Lower leg skin (tissue), 4 donors: ENCODE measurements around the gene TMCO4. TPM values are rescaled to one million over a fixed set of nuclear protein-coding genes. Genes with fewer than 3 reads are reported as not detected.

Source experiments
- DNase-seq, 2 donors: peaks; one replicate each; pipeline ENCODE4 v3.0.0-alpha.2; 2019; ENCODE audit warnings: low spot score in 2 of 2
- H3K4me3 ChIP-seq: fragments of 200-600 bp; sonication (generic); 2 replicates; pipeline ENCODE4 v1.5.1; 2017; ENCODE audit warnings: mild to moderate bottlenecking, low read depth; ENCODE audit not compliant: poor library complexity, severe bottlenecking
- CTCF ChIP-seq, 3 donors: fragments of 450-650 bp; IDR thresholded peaks; one replicate each; pipeline ENCODE4 v1.5.1; 2016; ENCODE audit warnings: antibody characterized with exemption in 3 of 3, mild to moderate bottlenecking in 3 of 3, moderate library complexity in 2 of 3
- POLR2A ChIP-seq, 2 donors: fragments of 450-650 bp; IDR thresholded peaks; one replicate each; pipeline ENCODE4 v1.6.1; 2016 to 2017; ENCODE audit warnings: antibody characterized with exemption in 2 of 2, mild to moderate bottlenecking in 1 of 2, moderate library complexity in 1 of 2
- WGBS, 2 donors: methylation state at CpG; one replicate each; pipeline ENCODE4 v1.1.5; 2018; 5-methylcytosine and 5-hydroxymethylcytosine counted together
- intact Hi-C: fragments of 100-400 bp; cut with DNase I; formaldehyde crosslinking; loops from one replicate; pipeline ENCODE4 v1.15.0; 2023; ENCODE audit warnings: low total_unique reads
- total RNA-seq, 4 donors: library from RNA; depleted of rRNA; stranded (reverse); fragments of >200 nt; gene quantifications; one replicate each; pipeline ENCODE4 v1.1.0, GENCODE V29; 2016

Gene TMCO4
- total RNA-seq, 4 donors from 2014 or later: 10.6 to 26.7 (median 18.7) TPM

- DNase-seq: no peak
- intact Hi-C loops: no loop called here
- 60 to 74% methylated on average over 5 of the region's 5 CpGs for WGBS, 2 donors
These were observed 11.6 kb upstream of the TMCO4 start for GRCh38 chr1:19811206-19811851.

GRCh38 chr1:19809044-19809750 is 9.5 kb upstream of the TMCO4 start:
- TF ChIP-seq CTCF (IDR thresholded peaks at IDR 0.05) (no peak), POLR2A (IDR thresholded peaks at IDR 0.05) (no peak)
- DNase-seq: no peak
- no peak overlapping the region for H3K4me3 ChIP-seq
- 64 to 79% methylated on average over 13 of the region's 13 CpGs for WGBS, 2 donors
- intact Hi-C loops: no loop called here

More at GRCh38 chr1:19811206-19811851, 11.6 kb upstream of the TMCO4 start:
- no peak for TF ChIP-seq POLR2A (IDR thresholded peaks at IDR 0.05)
- no peak for TF ChIP-seq CTCF (IDR thresholded peaks at IDR 0.05)
- no peak overlapping the region for H3K4me3 ChIP-seq

- intact Hi-C loops: no loop called here
These were observed 8.6 kb upstream of the TMCO4 start for GRCh38 chr1:19808351-19808750.

GRCh38 chr1:19804831-19805251 is 5.1 kb upstream of the TMCO4 start:
- intact Hi-C loops: no loop called here
- H3K4me3 ChIP-seq: no peak overlapping the region
- TF ChIP-seq POLR2A (IDR thresholded peaks at IDR 0.05): no peak
- no peak for TF ChIP-seq CTCF (IDR thresholded peaks at IDR 0.05)
- WGBS, 2 donors: 83 to 87% methylated on average over 6 of the region's 6 CpGs
- no peak for DNase-seq

More at GRCh38 chr1:19808351-19808750, 8.6 kb upstream of the TMCO4 start:
- H3K4me3 ChIP-seq: no peak overlapping the region
- TF ChIP-seq CTCF (IDR thresholded peaks at IDR 0.05) (no peak), POLR2A (IDR thresholded peaks at IDR 0.05) (no peak)
- no peak for DNase-seq
- 69 to 70% methylated on average over 7 of the region's 7 CpGs for WGBS, 2 donors

- no peak for TF ChIP-seq CTCF (IDR thresholded peaks at IDR 0.05)
- no peak for TF ChIP-seq POLR2A (IDR thresholded peaks at IDR 0.05)
- intact Hi-C loops: no loop called here
- H3K4me3 ChIP-seq: no peak overlapping the region
- WGBS, 2 donors: 62% methylated on average over 7 of the region's 7 CpGs
- DNase-seq: no peak
These were observed 2.6 kb upstream of the TMCO4 start for GRCh38 chr1:19802269-19802668.
